Activated naive CD4-positive, alpha-beta T cell treated with anti-CD3 and anti-CD28 coated beads, Interleukin-2, amount 50 U/mL, for 72 hours (primary cell): Measurements from ENCODE around the gene HPSE2. TPM values are rescaled to one million over a fixed set of nuclear protein-coding genes. Genes with fewer than 3 reads are reported as not detected.
A peak's percentile ranks its signal among the peaks of the same experiment; 100 is the strongest.

Experiments
- ATAC-seq, 2 donors: fragments of 150-1000 bp; cut with Tn5 transposase; 2 replicates each; pipeline ENCODE4 v1.10.0; 2021; ENCODE audit warnings: mild to moderate bottlenecking in 2 of 2, moderate library complexity in 2 of 2
- DNase-seq, 2 donors: peaks; one replicate each; pipeline ENCODE4 v3.0.0; 2021 to 2022; ENCODE audit warnings: low spot score in 2 of 2
- H3K27ac Mint-ChIP-seq, 2 donors: one replicate each; pipeline ENCODE4 v1.8.0; 2022; ENCODE audit warnings: mild to moderate bottlenecking in 2 of 2, mixed read lengths in 2 of 2
- H3K36me3 Mint-ChIP-seq, 2 donors: one replicate each; pipeline ENCODE4 v1.8.0; 2022; ENCODE audit warnings: mixed read lengths in 2 of 2
- H3K9me3 Mint-ChIP-seq, 2 donors: one replicate each; pipeline ENCODE4 v1.8.0; 2022; ENCODE audit warnings: mixed read lengths in 2 of 2
- total RNA-seq, 2 donors: library from RNA; stranded (reverse); gene quantifications; one replicate each; pipeline ENCODE4 v1.2.3, GENCODE V29; 2022

HPSE2 gene
- total RNA-seq, 2 donors from 2014 or later, result not detected

- Mint-ChIP-seq H3K9me3 (peaks cover 0 to 9% of the 10 kb centered on the region in 2 donors), H3K36me3 (no peaks in the 10 kb centered on the region), H3K27ac (no peak overlapping the region)
- ATAC-seq (no peak), DNase-seq (no peak)
Measured at GRCh38 chr10:98758463-98758862, 477.2 kb downstream of the HPSE2 start.

GRCh38 chr10:98748298-98748697 lies 487.4 kb downstream of the HPSE2 start:
- no peak for ATAC-seq
- peak in 1 of 2 donors; percentile 6 for DNase-seq
- peaks cover 0 to 5% of the 10 kb centered on the region in 2 donors for H3K36me3 Mint-ChIP-seq
- H3K27ac Mint-ChIP-seq, result no peak overlapping the region
- H3K9me3 Mint-ChIP-seq, result peaks cover 0 to 5% of the 10 kb centered on the region in 2 donors

GRCh38 chr10:98745645-98746044 lies 490.0 kb downstream of the HPSE2 start:
- DNase-seq, result no peak
- Mint-ChIP-seq H3K36me3 (no peaks in the 10 kb centered on the region), H3K9me3 (no peaks in the 10 kb centered on the region), H3K27ac (no peak overlapping the region)
- ATAC-seq, result no peak

- no peak for DNase-seq
- ATAC-seq, result no peak
- peaks cover 0 to 5% of the 10 kb centered on the region in 2 donors for H3K36me3 Mint-ChIP-seq
- H3K27ac Mint-ChIP-seq, result no peak overlapping the region
- H3K9me3 Mint-ChIP-seq, result peaks cover 0 to 3% of the 10 kb centered on the region in 2 donors
Measured at GRCh38 chr10:98720551-98720950, 515.1 kb downstream of the HPSE2 start.

- Mint-ChIP-seq H3K9me3 (no peaks in the 10 kb centered on the region), H3K27ac (no peak overlapping the region), H3K36me3 (no peaks in the 10 kb centered on the region)
- no peak for ATAC-seq
- no peak for DNase-seq
Measured at GRCh38 chr10:98713586-98713985, 522.1 kb downstream of the HPSE2 start.

GRCh38 chr10:98696516-98696915 lies 539.1 kb downstream of the HPSE2 start:
- no peaks in the 10 kb centered on the region for H3K9me3 Mint-ChIP-seq
- H3K27ac Mint-ChIP-seq, result no peak overlapping the region
- H3K36me3 Mint-ChIP-seq, result no peaks in the 10 kb centered on the region
- ATAC-seq, result no peak
- no peak for DNase-seq

- DNase-seq (no peak), ATAC-seq (no peak)
- Mint-ChIP-seq H3K27ac (no peak overlapping the region), H3K9me3 (no peaks in the 10 kb centered on the region), H3K36me3 (no peaks in the 10 kb centered on the region)
Measured at GRCh38 chr10:98694883-98695282, 540.8 kb downstream of the HPSE2 start.

- H3K9me3 Mint-ChIP-seq, result peaks cover 3 to 5% of the 10 kb centered on the region in 2 donors
- no peak for ATAC-seq
- H3K27ac Mint-ChIP-seq, result no peak overlapping the region
- DNase-seq, result no peak
- peaks cover 0 to 2% of the 10 kb centered on the region in 2 donors for H3K36me3 Mint-ChIP-seq
Measured at GRCh38 chr10:98694014-98694413, 541.6 kb downstream of the HPSE2 start.

GRCh38 chr10:98687685-98688084 lies 548.0 kb downstream of the HPSE2 start:
- ATAC-seq (no peak), DNase-seq (no peak)
- peaks cover 0 to 5% of the 10 kb centered on the region in 2 donors for H3K36me3 Mint-ChIP-seq
- H3K27ac Mint-ChIP-seq, result no peak overlapping the region
- peaks cover 14 to 19% of the 10 kb centered on the region in 2 donors for H3K9me3 Mint-ChIP-seq

- no peak overlapping the region for H3K27ac Mint-ChIP-seq
- peaks cover 13 to 16% of the 10 kb centered on the region in 2 donors for H3K9me3 Mint-ChIP-seq
- no peak for ATAC-seq
- H3K36me3 Mint-ChIP-seq, result peaks cover 0 to 5% of the 10 kb centered on the region in 2 donors
- no peak for DNase-seq
Measured at GRCh38 chr10:98684019-98684899, 551.4 kb downstream of the HPSE2 start.

GRCh38 chr10:98676895-98677294 lies 558.8 kb downstream of the HPSE2 start:
- Mint-ChIP-seq H3K27ac (no peak overlapping the region), H3K9me3 (no peaks in the 10 kb centered on the region), H3K36me3 (no peaks in the 10 kb centered on the region)
- DNase-seq (no peak), ATAC-seq (no peak)

GRCh38 chr10:98675902-98676301 lies 559.8 kb downstream of the HPSE2 start:
- Mint-ChIP-seq H3K27ac (no peak overlapping the region), H3K9me3 (no peaks in the 10 kb centered on the region), H3K36me3 (no peaks in the 10 kb centered on the region)
- ATAC-seq (no peak), DNase-seq (no peak)

GRCh38 chr10:98673171-98673782 lies 562.4 kb downstream of the HPSE2 start:
- Mint-ChIP-seq H3K36me3 (no peaks in the 10 kb centered on the region), H3K9me3 (no peaks in the 10 kb centered on the region), H3K27ac (no peak overlapping the region)
- DNase-seq (no peak), ATAC-seq (no peak)

- Mint-ChIP-seq H3K36me3 (no peaks in the 10 kb centered on the region), H3K27ac (no peak overlapping the region), H3K9me3 (no peaks in the 10 kb centered on the region)
- no peak for DNase-seq
- ATAC-seq, result no peak
Measured at GRCh38 chr10:98667081-98667480, 568.6 kb downstream of the HPSE2 start.

GRCh38 chr10:98666276-98666675 lies 569.4 kb downstream of the HPSE2 start:
- no peaks in the 10 kb centered on the region for H3K36me3 Mint-ChIP-seq
- ATAC-seq, result no peak
- DNase-seq, result no peak

GRCh38 chr10:98664329-98665042 lies 571.2 kb downstream of the HPSE2 start:
- ATAC-seq, result peak; percentile 46 to 79
- H3K9me3 Mint-ChIP-seq, result no peaks in the 10 kb centered on the region
- no peak overlapping the region for H3K27ac Mint-ChIP-seq
- peak in 1 of 2 donors; percentile 45 for DNase-seq
- no peaks in the 10 kb centered on the region for H3K36me3 Mint-ChIP-seq

More at GRCh38 chr10:98666276-98666675, 569.4 kb downstream of the HPSE2 start:
- Mint-ChIP-seq H3K9me3 (no peaks in the 10 kb centered on the region), H3K27ac (no peak overlapping the region)

GRCh38 chr10:98659951-98660350 lies 575.7 kb downstream of the HPSE2 start:
- no peaks in the 10 kb centered on the region for H3K36me3 Mint-ChIP-seq

More at GRCh38 chr10:98659951-98660350, 575.7 kb downstream of the HPSE2 start:
- Mint-ChIP-seq H3K9me3 (no peaks in the 10 kb centered on the region), H3K27ac (no peak overlapping the region)
- ATAC-seq (no peak), DNase-seq (no peak)
